Measurements from ENCODE around the gene UGGT1. TPM values are rescaled to one million over a fixed set of nuclear protein-coding genes. Genes with fewer than 3 reads are reported as not detected.

UGGT1 gene
- total RNA-seq, 1 experiment from 2014 or later = 55.9 TPM

GRCh38 chr2:128115921-128116623 lies 25.1 kb downstream of the UGGT1 start:
- H3K4me1 ChIP-seq (ENCODE audit: insufficient read depth, low read length) = no peaks in the 10 kb centered on the region
- Mint-ChIP-seq H3K4me3 (no peak overlapping the region), H3K4me1 (no peaks in the 10 kb centered on the region), H3K36me3 (ENCODE audit: insufficient read depth in 1 of 3, low read depth in 3 of 3) (peaks cover 18 to 70% (median 60%) of the 10 kb centered on the region in 3 experiments; a peak in 6 of 7 replicates), H3K27ac (no peak overlapping the region), H3K27me3 (ENCODE audit: low read depth) (no peaks in the 10 kb centered on the region), H3K9me3 (no peaks in the 10 kb centered on the region)
- DNase-seq = no peak
- H2BK20ac ChIP-seq (ENCODE audit: low read depth, low read length, poor library complexity, severe bottlenecking) = no peak overlapping the region
- no peaks in the 10 kb centered on the region for H4K20me1 ChIP-seq (ENCODE audit: control insufficient read depth, insufficient read depth, insufficient read length)
- no peaks in the 10 kb centered on the region for H3K79me1 ChIP-seq (ENCODE audit: insufficient read depth, low read depth, low read length, poor library complexity, severe bottlenecking)
- H3K27me3 ChIP-seq (ENCODE audit: insufficient read depth, low read length) = no peaks in the 10 kb centered on the region
- H2BK15ac ChIP-seq (ENCODE audit: low read depth, low read length) = no peak overlapping the region
- H3K79me2 ChIP-seq (ENCODE audit: insufficient read depth, low read length) = no peaks in the 10 kb centered on the region
- H3K56ac ChIP-seq (ENCODE audit: insufficient read length, low read depth, low read length) = no peak overlapping the region
- no peak overlapping the region for H3K27ac ChIP-seq (ENCODE audit: insufficient read length, low read depth, low read length)
- H2BK5ac ChIP-seq (ENCODE audit: insufficient read length, low read length) = no peak overlapping the region
- H4K91ac ChIP-seq (ENCODE audit: insufficient read length, low read depth, low read length) = no peak overlapping the region
- TF ChIP-seq, protein P1, sequence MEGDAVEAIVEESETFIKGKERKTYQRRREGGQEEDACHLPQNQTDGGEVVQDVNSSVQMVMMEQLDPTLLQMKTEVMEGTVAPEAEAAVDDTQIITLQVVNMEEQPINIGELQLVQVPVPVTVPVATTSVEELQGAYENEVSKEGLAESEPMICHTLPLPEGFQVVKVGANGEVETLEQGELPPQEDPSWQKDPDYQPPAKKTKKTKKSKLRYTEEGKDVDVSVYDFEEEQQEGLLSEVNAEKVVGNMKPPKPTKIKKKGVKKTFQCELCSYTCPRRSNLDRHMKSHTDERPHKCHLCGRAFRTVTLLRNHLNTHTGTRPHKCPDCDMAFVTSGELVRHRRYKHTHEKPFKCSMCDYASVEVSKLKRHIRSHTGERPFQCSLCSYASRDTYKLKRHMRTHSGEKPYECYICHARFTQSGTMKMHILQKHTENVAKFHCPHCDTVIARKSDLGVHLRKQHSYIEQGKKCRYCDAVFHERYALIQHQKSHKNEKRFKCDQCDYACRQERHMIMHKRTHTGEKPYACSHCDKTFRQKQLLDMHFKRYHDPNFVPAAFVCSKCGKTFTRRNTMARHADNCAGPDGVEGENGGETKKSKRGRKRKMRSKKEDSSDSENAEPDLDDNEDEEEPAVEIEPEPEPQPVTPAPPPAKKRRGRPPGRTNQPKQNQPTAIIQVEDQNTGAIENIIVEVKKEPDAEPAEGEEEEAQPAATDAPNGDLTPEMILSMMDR (conservative IDR thresholded peaks at IDR 0.05) = no peak
- H3K9ac ChIP-seq (ENCODE audit: extremely low read depth, insufficient read length, low read length) = no peak overlapping the region
- H2AFZ ChIP-seq (ENCODE audit: low read length) = no peak overlapping the region
- no peak overlapping the region for H2AK5ac ChIP-seq (ENCODE audit: insufficient read length, low read length)
- no peak overlapping the region for H3K23ac ChIP-seq (ENCODE audit: insufficient read length, low read depth, low read length)
- no peak overlapping the region for H3K4ac ChIP-seq (ENCODE audit: low read depth, low read length)
- H3K9me3 ChIP-seq (ENCODE audit: control insufficient read depth, low read depth, low read length) = no peaks in the 10 kb centered on the region
- H4K8ac ChIP-seq (replicated peaks; ENCODE audit: insufficient read length, low read depth, low read length) = no peak overlapping the region
- no peak overlapping the region for H4K5ac ChIP-seq (ENCODE audit: insufficient read length, low read depth, low read length)
- H3K4me2 ChIP-seq (ENCODE audit: insufficient read depth, insufficient read length, low read length) = no peak overlapping the region
- no peak overlapping the region for H2BK12ac ChIP-seq (ENCODE audit: insufficient read length, low read depth, low read length)
- H3K14ac ChIP-seq (ENCODE audit: insufficient read depth, low read length) = no peak overlapping the region
- H2BK120ac ChIP-seq (ENCODE audit: low read depth, low read length, poor library complexity, severe bottlenecking) = no peak overlapping the region
- no peak overlapping the region for H3T11ph ChIP-seq (ENCODE audit: low read length)
- H3K18ac ChIP-seq (ENCODE audit: insufficient read length, low read depth, low read length) = no peak overlapping the region
- no peaks in the 10 kb centered on the region for H3K23me2 ChIP-seq (ENCODE audit: insufficient read length, low read depth, low read length, poor library complexity, severe bottlenecking)
- no CpG with 5 or more reads among the region's 8 CpGs for WGBS (ENCODE audit: extremely low coverage, insufficient read length, low lambda C conversion rate)

Data from H9 (cell line).